Stimulated activated CD4-positive, alpha-beta T cell treated with anti-CD3 and anti-CD28 coated beads, Interleukin-4, amount 100 ng/mL, for 48 hours (primary cell): Measurements from ENCODE around the gene SMIM29.

Experiments used
- DNase-seq, 2 donors: peaks; one replicate each; pipeline ENCODE4 v3.0.0-alpha.2; 2020; ENCODE audit warnings: low read depth in 2 of 2

The SMIM29 gene

GRCh38 chr6:34226066-34226465 is 22.7 kb downstream of the SMIM29 start:
- no peak for DNase-seq

DNA sequence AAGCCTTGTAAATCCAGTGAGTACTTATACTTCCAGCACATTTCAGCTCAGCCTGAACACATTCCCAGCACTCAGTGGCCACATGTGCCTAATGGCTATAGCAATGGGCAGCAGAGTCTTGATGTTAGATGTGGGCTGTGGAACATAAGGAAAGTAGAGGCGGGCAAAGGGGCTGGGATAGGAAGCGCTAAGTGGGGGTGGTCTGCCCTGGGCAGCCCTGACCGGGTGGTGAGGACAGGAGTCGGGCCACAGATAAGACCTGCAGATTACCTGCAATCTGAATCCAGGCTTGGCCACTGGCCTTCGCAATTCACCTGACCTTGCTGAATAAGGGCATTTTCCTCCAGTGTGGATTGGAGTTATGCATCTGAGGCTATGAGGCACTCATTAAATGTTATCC is 23.3 kb downstream of the SMIM29 start:
- DNase-seq, result no peak

DNA sequence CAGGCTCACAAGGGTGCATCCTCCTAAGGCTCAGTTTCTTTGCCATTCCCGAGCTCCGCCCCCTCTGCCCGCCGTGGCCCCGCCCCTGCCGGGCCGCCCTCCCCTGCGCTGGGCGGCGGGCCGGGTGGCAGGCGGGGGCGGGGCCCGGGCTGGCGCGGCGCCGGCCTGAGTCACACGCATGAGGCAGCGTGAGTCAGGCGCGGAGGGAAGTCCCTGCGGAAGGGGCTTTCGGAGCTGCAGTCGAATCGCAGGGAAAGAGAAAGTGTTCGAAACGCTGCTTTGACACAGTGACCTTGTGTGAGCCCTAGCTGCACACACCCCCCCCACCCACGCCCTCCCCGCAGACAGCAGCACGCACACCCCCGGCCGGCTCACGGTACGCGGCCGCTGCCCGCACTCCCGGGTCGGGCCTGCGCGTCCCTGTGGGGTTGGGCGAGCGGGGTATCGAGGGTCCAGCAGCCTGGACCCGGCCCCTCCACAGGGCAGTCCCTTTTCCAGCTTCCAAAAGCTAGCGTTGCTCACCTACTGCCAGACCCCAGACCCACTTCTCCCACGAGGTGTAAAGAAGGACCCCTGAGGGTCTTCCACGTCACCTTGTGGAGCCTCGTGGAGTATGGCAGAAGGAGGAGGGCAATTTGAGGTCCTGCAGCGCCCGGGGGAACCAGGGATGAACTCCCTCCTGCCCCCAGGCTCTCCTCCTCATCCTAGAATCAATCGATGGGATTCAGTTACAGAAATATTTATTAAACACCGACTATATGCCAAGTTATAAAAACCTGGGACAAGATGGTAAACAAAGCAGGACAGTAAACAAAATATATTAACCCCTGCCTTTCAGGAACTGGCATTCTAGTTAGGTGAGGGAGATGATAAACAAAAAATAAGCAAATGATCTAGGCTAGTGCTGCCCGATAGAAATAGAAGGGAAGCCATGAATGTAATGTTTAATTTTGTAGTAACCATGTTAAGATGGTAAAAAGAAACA is 24.6 kb downstream of the SMIM29 start:
- peak; percentile 91 to 93 for DNase-seq

DNA sequence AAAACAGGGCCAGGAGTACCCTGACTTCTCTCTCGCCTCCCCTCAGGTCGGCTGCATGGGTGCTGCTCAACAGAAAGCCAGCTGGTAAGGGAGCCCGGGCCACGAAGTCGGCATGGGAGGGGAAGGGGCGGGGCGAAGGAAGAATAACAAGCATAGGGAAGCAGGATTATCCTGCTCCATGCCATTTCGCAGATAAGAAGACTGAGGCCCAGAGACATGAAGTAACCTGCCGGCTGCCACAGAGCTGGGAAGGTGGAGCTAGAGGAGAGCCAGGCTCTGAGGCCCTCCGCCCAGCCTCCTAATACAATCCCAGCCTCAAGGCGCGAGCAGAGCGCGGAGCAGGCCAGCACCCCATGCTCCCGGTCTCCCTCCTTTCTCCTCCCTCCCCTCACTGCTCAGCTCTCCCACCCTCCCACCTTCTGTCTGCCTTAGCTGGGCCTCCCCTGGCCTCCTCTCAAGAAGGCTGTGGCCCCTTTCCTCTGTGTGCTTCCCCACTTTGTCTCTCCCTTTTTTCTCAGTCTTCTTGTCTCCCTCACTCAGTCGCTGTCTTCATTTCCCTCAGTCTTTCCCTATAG is 25.3 kb downstream of the SMIM29 start:
- no peak for DNase-seq

GRCh38 chr6:34218691-34219090 is 30.1 kb downstream of the SMIM29 start:
- no peak for DNase-seq

GRCh38 chr6:34213772-34214171 is 35.0 kb downstream of the SMIM29 start:
- DNase-seq, result no peak

DNA sequence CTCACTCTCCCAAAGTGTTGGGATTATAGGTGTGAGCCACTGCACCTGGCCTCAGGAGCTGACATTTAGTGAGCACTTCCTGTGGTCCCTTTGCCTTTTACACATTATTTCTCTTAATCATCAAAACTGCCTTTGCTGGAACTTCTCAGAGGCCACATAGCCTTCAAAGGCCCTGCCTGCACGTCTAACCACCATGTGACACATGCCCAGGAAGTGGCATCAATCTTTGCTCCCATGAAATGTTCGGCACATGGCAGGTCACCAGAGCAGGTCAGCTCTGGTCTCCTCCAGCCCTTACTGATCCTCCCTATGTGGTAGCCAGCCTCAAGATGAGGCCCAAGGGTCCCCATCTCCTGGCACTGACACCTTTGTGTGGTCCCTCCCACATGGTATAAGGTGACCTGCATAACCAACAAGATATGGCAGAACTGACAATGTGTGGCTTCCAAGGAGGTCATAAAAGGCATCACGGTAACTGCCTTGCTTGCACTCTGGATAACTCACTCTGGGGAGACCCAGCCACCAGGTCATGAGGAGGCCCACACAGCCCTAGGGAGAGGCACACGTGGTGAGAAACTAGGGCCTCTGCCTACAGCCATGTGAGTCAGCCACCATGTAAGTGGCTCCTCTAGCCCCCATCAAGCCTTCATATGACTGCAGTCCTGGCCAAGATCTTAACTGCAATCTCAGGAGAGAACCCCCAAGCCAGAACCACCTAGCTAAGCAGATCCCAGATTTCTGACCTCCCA is 40.9 kb downstream of the SMIM29 start:
- peak in 1 of 2 donors; percentile 24 for DNase-seq

DNA sequence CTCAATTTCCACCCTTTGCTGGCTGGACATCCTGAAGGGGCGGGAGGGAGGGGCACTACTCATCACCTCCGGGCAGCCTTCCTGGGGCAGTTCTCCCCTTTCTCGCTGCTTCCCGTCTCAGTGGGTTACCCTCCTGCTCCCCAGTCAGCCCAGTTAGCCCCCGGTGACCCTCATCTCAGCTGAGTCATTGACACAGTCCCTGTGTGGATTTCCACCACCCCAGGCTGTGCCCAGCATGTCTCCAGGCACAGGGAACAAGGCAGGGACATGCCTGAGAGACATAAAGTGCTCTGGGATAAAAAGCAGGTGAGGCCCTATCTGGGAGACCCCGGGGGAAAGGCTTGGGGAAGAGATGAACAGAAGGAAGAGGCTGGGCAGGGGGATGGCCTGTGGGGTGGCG is 42.1 kb downstream of the SMIM29 start:
- no peak for DNase-seq

DNA sequence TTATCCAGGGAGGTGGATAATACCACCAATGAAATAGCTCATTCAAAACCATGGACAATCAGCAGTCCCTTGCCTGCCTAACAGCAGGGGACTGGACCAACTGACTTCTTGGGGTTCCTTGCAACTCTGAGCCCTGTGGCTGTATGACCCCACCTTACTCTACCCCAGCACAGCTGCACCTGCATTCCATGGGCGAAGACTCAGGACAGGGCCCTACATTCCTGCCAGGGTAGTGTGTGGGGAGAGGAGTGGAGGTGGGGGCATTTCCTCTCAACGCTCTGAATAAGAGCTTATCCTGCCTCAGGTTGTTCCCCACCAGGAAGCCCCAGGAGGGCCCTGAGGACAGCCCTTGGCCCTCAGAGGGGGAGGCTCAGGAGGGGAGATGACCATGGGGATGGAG is 42.9 kb downstream of the SMIM29 start:
- DNase-seq, result no peak

DNA sequence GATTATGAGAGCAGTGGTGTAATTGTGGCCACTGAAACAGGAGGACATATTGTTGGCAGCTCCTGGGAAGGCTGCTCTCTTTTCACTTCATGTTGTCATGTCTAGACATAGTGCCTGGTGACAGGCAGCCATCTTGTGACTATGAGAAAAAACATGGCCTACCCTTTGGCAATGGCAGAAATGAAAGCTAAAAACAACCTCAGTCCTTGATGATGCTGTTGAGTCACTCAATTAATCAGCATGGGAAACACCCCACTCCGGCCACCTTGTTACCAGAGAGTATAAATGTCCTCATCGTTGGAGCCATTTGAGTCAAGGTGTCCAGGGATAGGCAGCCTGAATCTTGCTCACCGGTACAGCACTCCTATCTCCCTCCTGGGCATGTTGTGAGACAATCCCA is 43.3 kb downstream of the SMIM29 start:
- no peak for DNase-seq

GRCh38 chr6:34204693-34205092 is 44.1 kb downstream of the SMIM29 start:
- DNase-seq, result no peak

DNA sequence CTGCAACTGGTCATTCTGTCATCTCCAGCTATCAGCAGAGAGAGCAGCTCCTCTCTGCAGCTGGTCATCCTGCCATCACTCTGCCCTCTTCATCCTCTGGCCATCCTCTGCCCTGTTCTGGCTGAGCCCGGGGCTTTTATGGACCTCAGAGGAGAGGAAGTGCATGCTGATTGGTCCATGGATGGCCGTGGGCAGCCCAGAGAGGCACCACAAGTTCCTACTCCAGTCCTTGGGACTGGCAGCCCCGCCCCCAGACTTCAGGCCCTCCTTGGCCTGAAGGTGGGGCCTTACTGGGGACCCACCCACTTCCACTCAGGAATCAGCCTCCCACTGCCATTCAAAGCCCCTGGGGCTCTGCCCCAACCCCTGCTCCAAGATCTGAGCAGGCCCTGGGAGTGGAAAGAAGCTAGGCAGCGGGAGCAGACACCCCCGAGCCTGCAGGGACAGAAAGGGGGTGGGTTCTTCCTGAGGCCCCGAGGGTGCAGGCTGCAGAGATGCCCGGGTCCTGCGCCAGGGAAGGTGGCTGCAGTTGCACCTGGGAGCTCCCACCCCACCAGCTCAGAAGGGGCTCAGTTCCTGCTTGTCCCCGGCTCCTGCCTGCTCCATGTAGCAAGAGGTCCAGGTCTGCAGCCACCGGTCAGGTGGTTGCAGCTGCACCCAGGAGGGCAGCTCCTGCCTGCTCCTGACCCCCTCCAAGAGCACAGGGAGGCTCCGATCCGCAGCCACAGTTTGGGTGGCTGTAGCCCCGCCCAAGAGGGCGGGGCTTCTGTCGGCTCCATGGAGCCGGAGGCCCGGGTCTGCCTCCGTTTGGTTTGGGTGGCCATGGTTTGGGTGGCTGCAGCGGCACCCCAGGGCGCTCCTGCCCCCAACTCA is 46.2 kb downstream of the SMIM29 start:
- no peak for DNase-seq

GRCh38 chr6:34201455-34202107 is 47.2 kb downstream of the SMIM29 start:
- DNase-seq, result no peak

DNA sequence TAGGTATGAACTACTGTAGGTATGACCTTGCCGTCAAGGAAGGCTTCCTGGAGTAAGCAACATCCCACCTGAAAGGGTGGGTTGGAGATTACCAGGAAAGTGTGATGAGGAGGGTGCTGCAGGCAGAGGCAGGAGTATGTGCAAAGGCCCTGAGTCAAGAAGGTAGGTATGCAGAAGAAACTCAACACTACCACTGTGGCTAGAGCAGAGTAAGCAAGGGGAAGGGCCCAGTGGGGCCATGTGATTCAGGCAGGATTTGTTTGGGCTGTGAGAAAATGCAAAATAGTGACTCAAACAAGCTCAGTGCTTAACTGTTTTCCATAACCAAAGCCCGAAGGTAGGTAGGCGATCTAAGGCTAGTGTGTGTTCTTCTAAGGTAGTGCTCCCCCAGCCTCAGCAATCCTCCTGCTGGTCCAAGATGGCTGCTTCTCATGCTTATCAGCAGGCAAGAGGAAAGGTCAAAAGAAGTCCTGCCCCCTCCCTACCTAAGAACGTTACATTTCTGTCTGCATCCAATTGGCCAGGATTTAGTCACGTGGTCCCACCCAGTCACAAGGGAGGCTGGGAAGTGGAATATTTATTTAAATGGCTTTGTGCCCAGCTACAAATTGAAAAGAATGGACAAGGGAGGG is 48.4 kb downstream of the SMIM29 start:
- DNase-seq, result no peak

GRCh38 chr6:34196833-34197195 is 52.0 kb downstream of the SMIM29 start:
- no peak for DNase-seq
